Nephron progenitor cell (in vitro differentiated cells): ENCODE measurements around the gene DEFB123.
"Not testable (repeated sequence)": the region's sequence is repeated elsewhere in the genome, so short reads cannot be mapped to it uniquely, and the experiment has no call there.

ENCODE experiments used
- DNase-seq: peaks from one replicate; pipeline ENCODE4 v3.0.0; 2021
- H3K27ac Mint-ChIP-seq: 2 replicates; pipeline ENCODE4 v1.8.0; 2021; ENCODE audit warnings: mild to moderate bottlenecking, moderate library complexity, mixed read lengths
- H3K27me3 Mint-ChIP-seq: 2 replicates; pipeline ENCODE4 v1.8.0; 2021; ENCODE audit warnings: mild to moderate bottlenecking, low read depth, mixed read lengths; ENCODE audit not compliant: poor library complexity
- H3K36me3 Mint-ChIP-seq: 2 replicates; pipeline ENCODE4 v1.8.0; 2021; ENCODE audit warnings: low read depth, mixed read lengths
- H3K4me1 Mint-ChIP-seq: 2 replicates; pipeline ENCODE4 v1.8.0; 2021; ENCODE audit warnings: mixed read lengths
- H3K4me3 Mint-ChIP-seq: 2 replicates; pipeline ENCODE4 v1.8.0; 2021; ENCODE audit warnings: mild to moderate bottlenecking, moderate library complexity, mixed read lengths
- H3K9me3 Mint-ChIP-seq: 2 replicates; pipeline ENCODE4 v1.8.0; 2021; ENCODE audit warnings: mild to moderate bottlenecking, moderate library complexity, mixed read lengths
- CTCF ChIP-seq: fragments of 200-600 bp; sonication (generic); IDR thresholded peaks from 2 replicates; pipeline ENCODE4 v1.5.0; 2021; ENCODE audit warnings: antibody characterized with exemption

The DEFB123 gene

GRCh38 chr20:31446084-31446819 lies 5.8 kb downstream of the DEFB123 start:
- Mint-ChIP-seq H3K4me3 (no peak overlapping the region), H3K27ac (no peak overlapping the region), H3K9me3 (peaks cover 77% of the 10 kb centered on the region), H3K4me1 (no peaks in the 10 kb centered on the region), H3K27me3 (no peaks in the 10 kb centered on the region), H3K36me3 (no peaks in the 10 kb centered on the region)
- no peak for TF ChIP-seq CTCF
- DNase-seq: no peak

- no peaks in the 10 kb centered on the region for H3K4me1 Mint-ChIP-seq
- H3K27ac Mint-ChIP-seq: no peak overlapping the region
- no peak for DNase-seq
- H3K36me3 Mint-ChIP-seq: no peaks in the 10 kb centered on the region
- no peak overlapping the region for H3K4me3 Mint-ChIP-seq
- TF ChIP-seq CTCF: no peak
- H3K9me3 Mint-ChIP-seq: peaks cover 71% of the 10 kb centered on the region
- peaks cover 2% of the 10 kb centered on the region for H3K27me3 Mint-ChIP-seq
Observed at GRCh38 chr20:31449511-31450414, 9.3 kb downstream of the DEFB123 start.

- Mint-ChIP-seq H3K27ac (no peak overlapping the region), H3K4me1 (no peaks in the 10 kb centered on the region), H3K9me3 (peaks cover 59% of the 10 kb centered on the region)
Observed at GRCh38 chr20:31452575-31452974, 12.1 kb downstream of the DEFB123 start.

GRCh38 chr20:31454361-31454760 lies 13.9 kb downstream of the DEFB123 start:
- Mint-ChIP-seq H3K27ac (no peak overlapping the region), H3K36me3 (no peaks in the 10 kb centered on the region), H3K9me3 (peaks cover 52% of the 10 kb centered on the region), H3K4me1 (no peaks in the 10 kb centered on the region), H3K4me3 (no peak overlapping the region), H3K27me3 (peaks cover 2% of the 10 kb centered on the region)
- TF ChIP-seq CTCF: no peak
- DNase-seq: no peak

More at GRCh38 chr20:31452575-31452974, 12.1 kb downstream of the DEFB123 start:
- H3K27me3 Mint-ChIP-seq: peaks cover 2% of the 10 kb centered on the region
- no peak for DNase-seq
- TF ChIP-seq CTCF: no peak
- H3K36me3 Mint-ChIP-seq: no peaks in the 10 kb centered on the region
- H3K4me3 Mint-ChIP-seq: no peak overlapping the region

GRCh38 chr20:31470946-31471345 lies 30.5 kb downstream of the DEFB123 start:
- peaks cover 49% of the 10 kb centered on the region for H3K9me3 Mint-ChIP-seq
- not testable (repeated sequence) for DNase-seq, H3K36me3 Mint-ChIP-seq, H3K27me3 Mint-ChIP-seq, H3K4me1 Mint-ChIP-seq, H3K4me3 Mint-ChIP-seq, H3K27ac Mint-ChIP-seq
